ENCODE measurements around the gene DCHS2.

DCHS2 gene, protein sequence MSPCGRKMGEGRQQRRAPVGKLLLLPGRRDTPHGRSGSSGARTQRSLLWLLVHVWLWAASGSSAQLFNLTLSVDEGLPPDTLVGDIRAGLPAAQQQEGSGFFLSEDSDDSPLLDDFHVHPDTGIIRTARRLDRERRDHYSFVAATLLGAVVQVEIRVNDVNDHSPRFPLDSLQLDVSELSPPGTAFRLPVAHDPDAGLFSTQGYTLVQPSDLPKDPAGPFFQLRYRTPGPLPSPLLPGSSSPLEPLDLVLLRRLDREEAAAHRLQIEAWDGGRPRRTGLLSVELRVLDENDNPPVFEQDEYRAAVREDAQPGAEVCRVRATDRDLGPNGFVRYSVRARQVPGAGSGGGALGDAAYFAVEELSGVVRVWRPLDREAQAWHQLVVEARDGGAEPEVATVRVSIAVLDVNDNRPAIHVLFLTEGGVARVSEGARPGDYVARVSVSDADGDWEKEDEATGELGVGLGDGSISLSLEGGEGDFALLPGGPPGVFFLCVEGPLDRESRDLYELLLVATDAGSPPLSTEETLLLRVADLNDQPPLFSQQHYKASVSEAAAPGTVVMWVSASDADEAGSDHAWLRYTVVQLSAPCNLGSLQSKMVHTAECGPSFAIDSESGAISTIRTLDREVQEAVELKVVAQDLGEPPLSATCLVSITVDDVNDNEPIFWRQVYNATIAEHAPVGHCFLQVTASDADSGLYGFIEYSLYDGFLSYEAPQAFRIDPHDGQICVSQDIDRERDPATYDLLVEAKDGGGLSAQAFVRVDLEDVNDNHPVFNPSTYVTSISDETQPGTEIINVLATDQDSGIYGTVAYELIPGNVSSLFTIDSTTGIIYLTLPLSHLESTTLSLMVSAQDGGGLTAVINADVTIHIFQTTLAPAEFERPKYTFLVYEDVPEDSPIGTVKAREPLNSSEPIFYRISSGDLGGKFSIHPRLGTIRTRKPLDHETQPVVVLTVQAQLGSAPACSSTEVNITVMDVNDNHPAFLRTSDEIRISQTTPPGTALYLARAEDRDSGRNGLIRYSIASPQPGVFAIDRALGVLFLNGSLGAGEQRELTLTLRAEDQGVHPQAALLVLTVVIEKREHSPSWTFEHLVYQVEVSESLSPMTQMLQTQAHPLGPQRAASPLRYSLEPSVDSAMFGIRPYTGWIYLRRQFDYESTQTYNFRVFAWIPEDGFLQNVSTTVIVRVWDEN (N-terminal part only)

DNA sequence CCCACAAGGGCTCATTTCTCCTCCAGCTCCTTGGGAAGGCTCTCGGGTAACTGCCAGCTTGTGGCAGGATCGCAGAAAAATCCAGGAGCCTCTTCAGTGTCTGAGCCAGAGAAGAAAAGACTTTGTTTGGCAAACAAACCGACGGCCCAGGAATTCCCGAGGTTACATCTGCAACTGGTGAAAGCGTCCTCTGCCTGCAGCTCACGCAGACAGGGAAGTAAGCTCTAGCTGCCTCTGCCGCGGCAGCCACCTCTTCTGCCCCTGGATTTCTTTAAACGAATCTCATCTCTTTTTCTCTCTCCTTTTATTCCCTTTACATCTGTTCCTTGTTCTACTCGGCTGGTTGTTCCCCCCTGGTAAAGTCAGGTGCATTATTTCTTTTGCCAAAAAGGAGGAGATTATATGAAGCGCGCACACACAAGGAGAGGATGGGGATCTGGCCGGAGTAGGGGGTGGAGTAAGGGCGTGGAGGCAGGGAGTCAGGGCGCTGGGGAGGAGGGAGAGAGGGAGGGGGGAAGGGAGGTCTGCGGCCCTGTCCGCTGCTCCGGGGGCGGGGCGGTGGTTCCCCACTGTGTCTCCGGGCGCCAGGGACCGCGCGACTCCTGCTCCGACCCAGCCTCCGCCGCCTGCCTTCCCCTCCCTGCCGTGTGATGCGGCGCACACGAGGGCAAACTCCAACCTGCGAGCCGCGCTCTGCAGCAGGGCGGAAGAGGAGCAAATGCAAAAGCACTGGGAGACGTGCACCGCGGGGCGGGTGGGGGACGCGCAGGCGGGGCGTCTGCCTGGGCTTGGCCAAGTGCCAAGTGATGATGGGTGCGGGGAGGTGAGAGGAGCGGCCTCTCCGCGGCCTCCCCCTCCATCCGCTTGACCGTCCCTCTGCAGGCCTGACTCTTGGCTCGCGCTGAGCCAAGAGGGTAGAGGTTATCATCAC lies at the start of gene DCHS2:
Gene DCHS2 (minus strand): TSS at position 459 of the 931 bp plus-strand sequence. CDS start 444 bp downstream, at position 15.
- DNase-seq, result no peak

DNA sequence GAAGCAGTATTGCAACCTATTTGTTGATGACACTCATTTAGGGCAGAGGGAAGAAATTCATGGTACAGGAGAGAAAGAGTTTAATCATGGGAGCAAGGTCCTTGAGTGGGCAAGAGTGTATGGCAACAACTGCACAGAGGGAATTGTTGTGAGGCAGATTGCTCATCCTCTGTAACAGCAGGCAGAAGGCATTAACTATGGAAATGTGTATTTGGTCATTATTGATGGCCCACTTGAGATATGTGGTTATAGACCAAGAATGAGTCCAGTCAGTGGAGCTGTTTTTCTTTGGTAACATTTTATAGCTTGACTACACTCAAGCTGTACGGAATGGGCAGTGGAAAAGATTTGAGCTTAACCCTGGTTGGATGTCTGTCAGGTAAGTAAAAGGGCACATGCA lies 42.7 kb upstream of the DCHS2 start:
- DNase-seq, result no peak

DNA sequence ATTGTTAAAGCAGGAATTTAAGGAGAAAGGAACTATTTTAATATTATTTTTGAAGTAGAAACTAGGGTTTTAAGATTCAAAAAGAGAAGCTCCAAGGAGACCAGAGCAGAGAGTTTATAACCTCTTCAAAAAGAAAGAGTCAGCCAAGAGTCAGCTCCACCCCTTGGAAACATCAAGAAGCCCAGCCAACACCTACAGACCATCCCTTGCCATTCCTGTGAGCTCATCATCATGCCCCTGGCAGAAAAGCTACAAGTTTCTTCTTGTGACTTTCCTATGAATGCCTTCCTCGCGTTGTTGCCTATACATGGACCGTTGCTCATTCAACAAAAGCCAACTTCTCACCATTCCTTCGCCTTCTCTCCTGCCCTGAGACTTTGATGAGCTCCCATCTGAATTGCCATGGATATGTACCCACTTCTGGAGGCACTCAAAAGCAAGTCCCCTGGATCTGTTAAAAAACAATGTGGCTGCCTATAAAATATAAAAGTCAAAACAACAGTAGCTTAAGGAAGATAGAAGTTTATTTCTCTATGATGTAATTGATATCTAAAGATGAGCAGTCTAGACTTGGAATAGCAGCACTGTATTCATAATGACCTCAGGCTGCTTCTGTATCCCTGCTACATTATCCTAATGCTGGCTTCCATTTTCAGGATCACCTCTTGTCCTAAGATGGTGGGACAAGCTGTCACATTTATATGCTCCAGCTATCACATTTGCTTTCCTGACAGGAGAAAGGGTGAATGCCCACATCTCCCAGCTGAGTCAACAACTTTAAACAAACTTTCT lies 38.3 kb upstream of the DCHS2 start:
- DNase-seq, result no peak

DNA sequence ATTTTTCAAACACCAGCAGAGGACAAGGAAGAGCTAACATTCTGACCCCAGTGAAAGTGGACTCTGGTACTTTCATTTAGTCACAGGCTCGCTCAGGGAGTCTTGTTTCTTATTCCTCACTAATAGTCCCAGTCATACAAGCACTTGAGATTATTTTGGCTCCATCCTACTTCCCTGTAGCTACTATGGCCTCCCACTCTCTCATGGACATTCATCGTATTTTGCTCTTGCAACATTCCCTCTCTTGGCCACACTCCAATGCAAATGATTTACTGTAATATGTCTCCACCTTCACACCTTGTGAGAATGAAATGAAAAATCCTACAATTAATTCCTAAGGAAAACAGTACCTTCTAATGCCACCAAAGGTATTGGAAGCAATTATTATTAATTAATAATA lies 37.3 kb upstream of the DCHS2 start:
- no peak for DNase-seq

DNA sequence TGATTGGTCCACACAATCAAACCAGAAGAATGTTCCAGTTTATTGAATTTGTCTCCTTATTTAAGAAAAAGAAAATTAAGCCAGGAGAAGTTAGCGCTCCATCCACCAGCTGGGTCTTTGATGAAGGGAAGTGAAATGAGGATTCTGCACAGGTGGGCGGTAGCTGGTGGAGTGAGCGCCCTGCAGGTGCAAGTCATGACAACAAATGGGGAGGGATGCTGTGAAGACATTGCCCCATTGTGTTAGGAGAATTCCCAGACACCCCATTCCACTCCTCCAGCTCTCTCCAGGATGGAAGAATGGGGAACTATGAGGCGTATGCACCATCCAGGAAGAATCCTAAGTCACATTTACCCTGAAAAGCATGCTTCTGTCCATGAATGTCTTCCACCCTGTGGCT lies 35.7 kb upstream of the DCHS2 start:
- no peak for DNase-seq

DNA sequence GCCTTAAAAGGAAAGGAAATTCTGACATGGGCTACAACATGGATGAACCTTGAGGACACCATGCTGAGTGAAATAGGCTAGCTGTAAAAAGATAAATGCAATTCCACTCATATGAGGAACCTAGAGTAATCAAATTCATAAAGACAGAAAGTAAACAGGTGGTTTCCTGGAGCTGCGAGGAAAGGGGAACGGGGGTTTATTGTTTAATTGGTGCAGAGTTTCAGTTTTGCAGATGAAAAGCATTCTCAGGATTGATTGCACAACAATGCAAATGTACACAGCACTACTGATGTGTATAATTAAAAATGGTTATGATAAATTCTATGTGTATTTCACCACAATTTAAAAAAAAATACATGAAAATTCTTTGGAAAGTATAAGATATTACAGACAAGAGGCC lies 34.6 kb upstream of the DCHS2 start:
- DNase-seq, result no peak

DNA sequence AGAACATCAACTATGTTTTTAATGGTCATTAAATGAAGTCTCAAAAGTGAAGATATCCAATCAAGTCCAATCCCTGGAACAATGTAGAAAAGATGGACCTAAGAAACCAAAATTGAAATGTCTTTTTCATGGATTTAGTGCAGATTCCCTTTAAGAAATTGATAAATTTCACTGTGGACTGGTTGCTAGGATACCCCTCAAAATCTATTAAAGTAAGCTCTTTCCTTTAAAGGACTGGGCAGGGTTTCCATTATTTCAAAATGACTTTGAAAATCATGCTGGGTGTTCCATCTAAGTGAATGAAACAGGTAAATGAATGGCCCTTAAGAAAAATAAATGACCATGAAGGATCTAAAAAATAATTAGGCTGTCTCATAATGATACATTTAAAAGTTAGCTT lies 30.0 kb upstream of the DCHS2 start:
- no peak for DNase-seq

DNA sequence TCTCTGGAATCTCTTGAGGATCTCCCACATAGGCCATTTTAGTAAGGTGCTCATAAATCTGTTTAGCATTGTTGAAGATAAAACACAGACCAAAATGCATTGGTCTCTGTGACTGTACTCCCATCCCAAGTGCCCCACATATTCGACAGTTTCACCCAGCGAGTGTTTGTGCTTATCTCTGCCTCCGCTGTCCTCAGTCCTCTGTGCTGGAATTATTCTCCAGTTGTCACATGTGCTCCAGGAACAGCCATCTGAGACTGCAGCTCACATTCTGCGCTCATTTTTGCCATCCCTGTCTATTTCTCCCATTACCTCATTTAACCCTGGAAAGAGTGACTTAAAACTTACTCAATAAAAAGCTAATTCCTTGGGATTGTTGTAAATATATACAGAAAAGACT lies 27.6 kb upstream of the DCHS2 start:
- DNase-seq, result no peak

DNA sequence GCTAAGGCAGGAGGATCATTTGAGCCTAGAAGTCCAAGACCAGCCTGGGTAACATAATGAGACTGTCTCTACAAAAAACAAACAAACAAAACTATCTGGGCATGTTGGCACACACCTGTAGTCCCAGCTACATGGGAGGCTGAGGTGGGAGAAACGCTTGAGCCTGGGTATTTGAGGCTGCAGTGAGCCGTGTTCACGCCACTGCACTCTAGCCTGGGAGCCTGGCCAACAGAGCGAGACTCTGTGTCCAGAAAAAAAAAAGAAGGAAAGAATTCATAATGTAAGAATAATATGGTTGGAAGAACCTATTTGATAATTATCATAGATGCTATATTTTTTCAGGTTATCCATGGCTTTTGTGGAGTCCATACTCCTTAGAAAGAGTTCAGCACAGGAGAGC lies 26.0 kb upstream of the DCHS2 start:
- no peak for DNase-seq

DNA sequence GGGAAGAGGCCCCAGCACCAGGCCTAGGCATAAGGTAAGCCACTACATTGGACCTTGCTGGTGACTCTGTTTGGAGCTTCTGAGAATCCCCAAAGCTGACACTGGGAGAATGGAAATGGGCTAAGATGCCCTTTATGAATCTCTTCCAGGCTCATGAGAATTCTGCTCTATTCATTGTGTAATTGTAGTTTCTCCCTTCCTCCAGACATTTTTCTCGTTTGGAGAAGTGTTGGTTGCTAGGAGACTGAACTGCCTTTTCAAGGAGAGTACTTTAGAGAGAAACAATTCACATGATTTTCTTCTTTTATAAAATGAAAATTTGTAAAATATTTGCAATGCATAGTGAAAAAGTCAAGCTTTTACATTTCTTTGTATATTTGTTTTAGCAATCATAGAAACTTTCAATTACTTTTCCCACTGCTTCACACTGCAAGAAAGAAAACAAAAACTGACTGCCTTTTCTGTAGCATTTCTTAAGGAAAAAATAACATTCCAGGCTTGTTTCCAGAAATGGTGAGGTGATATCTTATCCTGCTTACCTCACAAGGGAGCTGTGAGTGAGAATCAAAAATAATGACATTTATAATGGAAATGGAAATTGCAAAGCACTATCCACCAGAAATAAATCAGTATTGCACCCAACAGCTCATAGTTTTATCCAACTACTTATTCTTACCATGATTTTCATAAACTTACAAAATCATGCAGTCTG lies 24.9 kb upstream of the DCHS2 start:
- DNase-seq, result no peak

DNA sequence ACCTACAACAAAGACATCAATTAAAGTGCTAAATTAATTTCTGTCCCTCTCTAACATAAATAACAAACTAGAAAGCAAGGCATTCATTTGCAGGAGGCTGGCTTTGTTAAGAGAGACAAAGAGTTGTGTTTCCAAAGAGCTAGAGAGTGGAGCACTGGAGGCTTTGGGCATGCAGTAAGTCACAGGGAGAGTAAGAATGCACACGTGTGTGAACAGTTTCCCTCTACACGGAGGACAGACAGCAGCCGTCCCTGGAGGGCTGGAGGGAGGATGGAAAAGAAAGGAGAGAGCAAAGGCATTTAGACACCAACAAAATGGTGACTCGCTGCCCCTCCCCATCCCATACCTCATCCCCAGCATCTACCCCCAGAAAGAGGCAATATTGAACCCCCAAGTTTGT lies 20.4 kb upstream of the DCHS2 start:
- DNase-seq, result no peak

DNA sequence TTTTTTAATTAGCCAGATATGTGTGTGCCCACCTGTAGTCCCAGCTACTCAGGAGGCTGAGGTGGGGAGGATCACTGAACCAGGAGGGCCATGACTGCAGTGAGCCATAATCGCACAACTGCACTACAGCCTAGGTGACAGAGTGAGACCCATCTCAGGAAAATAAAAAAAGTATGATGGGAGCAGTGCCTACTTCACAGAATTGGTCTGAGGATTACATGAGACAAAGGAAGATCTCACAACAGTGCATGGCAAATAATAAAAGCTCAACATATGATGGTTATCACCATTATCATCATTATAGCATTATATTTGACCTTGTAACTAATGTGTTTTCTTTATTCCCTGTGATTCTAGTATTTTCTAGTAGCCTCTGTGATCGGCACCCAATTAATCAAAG lies 19.9 kb upstream of the DCHS2 start:
- DNase-seq, result no peak

DNA sequence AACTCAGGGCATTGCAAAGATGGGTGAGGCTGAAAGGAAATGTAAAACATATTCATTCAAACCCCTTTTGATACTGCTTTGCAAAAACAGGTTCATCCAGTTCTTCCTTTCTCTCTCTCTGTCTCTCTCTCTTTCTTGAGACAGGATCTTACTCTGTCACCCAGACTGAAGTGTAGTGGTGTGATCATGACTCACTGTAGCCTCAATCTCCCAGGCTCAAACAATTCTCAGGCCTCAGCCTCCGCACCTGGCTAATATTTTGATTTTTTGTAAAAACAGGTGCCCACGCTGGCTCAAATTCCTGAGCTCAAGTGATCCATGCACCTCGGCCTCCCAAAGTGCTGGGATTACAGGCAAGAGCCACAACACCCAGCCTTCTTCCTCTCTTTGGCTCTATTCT lies 15.6 kb upstream of the DCHS2 start:
- DNase-seq, result no peak

DNA sequence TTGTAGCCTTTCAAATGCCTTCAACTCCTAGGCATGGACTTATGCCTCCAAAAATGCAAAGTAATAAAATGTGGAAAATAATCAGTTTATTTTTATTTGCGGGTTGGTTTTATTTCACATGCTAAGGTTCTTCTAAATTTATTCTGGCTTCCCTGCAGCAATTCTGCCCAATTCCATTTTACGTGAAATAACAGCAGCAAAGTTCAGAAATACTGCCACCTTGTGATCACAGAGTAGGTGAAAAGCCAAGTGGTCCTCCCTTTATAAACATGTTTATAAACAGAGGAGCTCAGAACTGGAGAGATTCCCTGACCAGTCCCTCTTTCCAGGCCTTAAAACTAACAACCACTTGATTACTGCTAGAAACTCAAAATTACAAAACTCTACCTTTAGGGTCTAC lies 14.7 kb upstream of the DCHS2 start:
- DNase-seq, result no peak

DNA sequence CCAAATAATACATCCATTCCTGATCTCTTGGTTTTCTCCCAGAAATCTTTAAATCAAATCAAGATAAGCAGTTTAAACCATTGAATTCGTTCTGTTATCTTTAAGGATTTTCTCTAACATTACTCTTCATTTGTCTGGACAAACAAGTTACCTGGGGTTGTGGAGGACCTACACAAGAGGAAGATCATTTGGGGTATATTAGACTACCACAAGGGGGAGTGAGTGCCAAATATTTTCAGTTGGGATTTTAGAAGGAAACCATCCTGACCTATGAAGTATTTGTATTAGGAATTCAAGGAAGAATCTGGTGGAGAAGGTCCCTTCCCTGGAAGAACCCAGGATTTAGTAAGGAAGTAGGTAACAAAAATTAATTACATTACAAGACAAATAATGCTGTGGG lies 12.0 kb upstream of the DCHS2 start:
- no peak for DNase-seq

DNA sequence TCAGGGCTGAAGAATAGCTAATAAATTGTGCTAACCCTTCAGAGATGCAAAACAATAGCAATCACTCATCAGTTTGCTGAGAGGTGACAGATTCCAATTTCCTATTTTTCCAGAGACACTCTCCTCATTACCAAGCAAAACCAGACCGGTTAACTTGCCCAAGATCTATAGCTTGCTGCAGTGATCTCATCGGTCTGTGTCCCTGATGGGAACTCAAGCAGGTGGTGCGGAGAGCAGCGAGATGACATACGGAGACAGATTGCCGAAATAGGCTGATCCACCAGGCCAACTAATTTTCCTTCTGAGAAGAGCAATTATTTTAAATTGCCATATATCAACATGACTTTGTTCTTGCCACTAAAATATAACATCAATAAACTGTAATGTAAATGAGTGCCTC lies 10.5 kb upstream of the DCHS2 start:
- no peak for DNase-seq

DNA sequence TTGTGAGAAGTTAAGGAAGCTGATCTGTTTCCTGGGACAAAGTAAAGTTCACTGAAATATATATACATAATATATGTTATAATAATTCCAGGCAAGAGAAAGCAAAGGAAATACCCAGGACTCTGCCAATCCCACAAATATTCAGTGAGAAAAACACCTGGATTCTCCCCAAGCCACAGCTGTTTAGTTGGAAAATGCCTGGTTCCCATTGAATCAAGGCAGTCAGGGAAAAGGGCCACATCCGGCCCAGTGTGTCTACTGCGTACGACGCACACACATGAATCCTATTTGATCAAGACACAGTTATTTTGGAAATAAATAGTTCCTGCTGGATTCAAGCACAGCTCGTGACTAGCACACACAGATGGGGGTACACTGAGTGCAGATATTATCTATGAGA lies 6.3 kb upstream of the DCHS2 start:
- no peak for DNase-seq

DNA sequence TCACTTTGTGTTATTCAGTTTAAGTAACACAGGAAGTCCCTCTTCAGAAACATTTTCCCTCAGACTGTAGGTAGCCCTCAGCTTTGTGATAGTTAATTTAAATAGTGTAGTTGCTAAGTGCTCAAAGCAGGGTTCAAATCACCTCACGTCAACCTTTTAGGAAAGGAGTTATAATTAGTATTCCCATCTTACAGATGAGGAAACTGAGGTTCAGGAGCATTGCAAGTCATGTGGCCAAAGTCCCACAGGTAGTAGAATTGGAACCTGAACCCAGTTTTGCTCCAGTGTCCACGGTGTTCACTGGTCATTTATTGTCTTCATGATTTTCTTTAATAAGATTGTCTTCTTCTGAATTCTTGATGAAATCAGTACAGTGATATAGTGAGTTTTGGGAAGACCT lies 4.3 kb upstream of the DCHS2 start:
- DNase-seq, result no peak

DNA sequence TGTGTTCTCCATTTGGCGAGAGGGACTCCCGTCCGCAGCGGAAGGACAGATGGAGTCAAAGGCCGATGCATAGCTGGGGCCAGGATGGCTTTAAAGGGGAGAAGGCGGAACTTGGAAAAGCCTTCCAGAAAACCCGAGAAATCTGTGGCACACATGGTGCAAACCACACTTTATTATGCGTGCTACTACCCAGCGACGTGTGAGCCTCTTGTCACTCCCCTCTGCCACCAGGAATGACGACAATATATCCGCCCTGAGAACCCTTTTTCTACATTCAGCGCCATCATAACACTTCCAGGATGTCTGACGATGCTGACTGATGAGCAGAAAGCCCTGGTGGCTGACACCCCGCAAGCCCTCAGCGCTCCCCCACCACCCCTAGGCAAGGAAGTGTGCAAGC lies 689 bp upstream of the DCHS2 start:
- no peak for DNase-seq

DNA sequence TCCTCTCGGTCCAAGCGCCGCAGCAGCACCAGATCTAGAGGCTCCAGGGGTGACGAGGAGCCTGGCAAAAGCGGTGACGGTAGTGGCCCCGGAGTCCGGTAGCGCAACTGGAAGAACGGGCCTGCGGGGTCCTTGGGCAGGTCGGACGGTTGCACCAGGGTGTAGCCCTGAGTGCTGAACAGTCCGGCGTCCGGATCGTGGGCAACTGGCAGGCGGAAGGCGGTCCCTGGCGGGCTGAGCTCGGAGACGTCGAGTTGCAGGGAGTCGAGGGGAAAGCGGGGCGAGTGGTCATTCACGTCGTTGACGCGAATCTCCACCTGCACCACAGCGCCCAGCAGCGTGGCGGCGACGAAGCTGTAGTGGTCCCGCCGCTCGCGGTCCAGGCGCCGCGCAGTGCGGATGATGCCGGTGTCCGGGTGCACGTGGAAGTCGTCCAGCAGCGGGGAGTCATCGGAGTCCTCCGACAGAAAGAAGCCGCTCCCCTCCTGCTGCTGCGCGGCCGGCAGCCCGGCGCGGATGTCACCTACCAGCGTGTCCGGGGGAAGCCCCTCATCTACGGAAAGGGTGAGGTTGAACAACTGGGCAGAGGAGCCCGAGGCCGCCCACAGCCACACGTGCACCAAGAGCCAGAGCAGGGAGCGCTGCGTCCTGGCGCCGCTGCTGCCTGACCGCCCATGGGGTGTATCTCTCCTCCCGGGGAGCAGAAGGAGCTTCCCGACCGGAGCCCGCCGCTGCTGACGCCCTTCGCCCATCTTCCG lies 837 bp downstream of the DCHS2 start:
- no peak for DNase-seq

All from stimulated activated CD4-positive, alpha-beta T cell treated with anti-CD3 and anti-CD28 coated beads, Interleukin-4, amount 100 ng/mL, for 24 hours (primary cell).